IMR-90 (cell line): Measurements from ENCODE around the gene KRT34.

Experiments used
- CEBPB ChIP-seq: IDR thresholded peaks from 2 replicates; pipeline ENCODE4 v1.6.1; 2012; ENCODE audit warnings: low read depth, low read length, improper control_type of control experiment
- CHD1 ChIP-seq: IDR thresholded peaks from 2 replicates; pipeline ENCODE4 v1.6.1; 2012; ENCODE audit warnings: low read depth, low read length, improper control_type of control experiment
- MAZ ChIP-seq: IDR thresholded peaks from 2 replicates; pipeline ENCODE4 v1.6.1; 2012; ENCODE audit warnings: low read depth, mild to moderate bottlenecking, low read length, improper control_type of control experiment, moderate library complexity, borderline replicate concordance
- POLR2A ChIP-seq: IDR thresholded peaks from 2 replicates; pipeline ENCODE4 v1.6.1; 2012; ENCODE audit warnings: mild to moderate bottlenecking, low read depth, low read length
- SMC3 ChIP-seq: fragments of 150-350 bp; IDR thresholded peaks from 2 replicates; pipeline ENCODE4 v1.6.1; 2016; ENCODE audit warnings: low read depth, mild to moderate bottlenecking, antibody characterized with exemption, low read length, moderate library complexity
- TF ChIP-seq, protein P1 (sequence below): conservative IDR thresholded peaks from 2 replicates; pipeline ENCODE4 v1.5.1; 2012; ENCODE audit warnings: mild to moderate bottlenecking, low read depth, low read length, improper control_type of control experiment

DNA sequence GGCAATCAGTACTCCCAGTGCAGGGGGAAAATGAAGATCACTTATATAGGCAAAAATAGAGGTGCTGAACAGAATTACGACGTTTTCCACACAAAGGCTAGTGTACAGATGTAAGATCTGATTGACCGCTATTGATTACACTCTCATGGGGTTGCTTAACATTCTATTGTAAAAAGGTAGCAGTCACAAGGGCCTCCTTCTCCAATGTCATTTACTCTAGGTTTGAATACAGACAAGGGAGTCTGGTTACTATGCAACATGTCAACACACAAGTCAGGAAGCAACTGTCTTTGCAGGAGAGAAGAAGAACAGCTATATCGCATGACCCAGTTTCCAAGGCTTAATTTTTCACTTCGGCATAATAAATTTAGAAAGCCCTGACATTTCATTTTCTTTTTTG, 34.4 kb upstream of the KRT34 start:
- TF ChIP-seq SMC3: no peak
- TF ChIP-seq, protein P1, sequence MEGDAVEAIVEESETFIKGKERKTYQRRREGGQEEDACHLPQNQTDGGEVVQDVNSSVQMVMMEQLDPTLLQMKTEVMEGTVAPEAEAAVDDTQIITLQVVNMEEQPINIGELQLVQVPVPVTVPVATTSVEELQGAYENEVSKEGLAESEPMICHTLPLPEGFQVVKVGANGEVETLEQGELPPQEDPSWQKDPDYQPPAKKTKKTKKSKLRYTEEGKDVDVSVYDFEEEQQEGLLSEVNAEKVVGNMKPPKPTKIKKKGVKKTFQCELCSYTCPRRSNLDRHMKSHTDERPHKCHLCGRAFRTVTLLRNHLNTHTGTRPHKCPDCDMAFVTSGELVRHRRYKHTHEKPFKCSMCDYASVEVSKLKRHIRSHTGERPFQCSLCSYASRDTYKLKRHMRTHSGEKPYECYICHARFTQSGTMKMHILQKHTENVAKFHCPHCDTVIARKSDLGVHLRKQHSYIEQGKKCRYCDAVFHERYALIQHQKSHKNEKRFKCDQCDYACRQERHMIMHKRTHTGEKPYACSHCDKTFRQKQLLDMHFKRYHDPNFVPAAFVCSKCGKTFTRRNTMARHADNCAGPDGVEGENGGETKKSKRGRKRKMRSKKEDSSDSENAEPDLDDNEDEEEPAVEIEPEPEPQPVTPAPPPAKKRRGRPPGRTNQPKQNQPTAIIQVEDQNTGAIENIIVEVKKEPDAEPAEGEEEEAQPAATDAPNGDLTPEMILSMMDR: no peak
- TF ChIP-seq POLR2A: no peak
- TF ChIP-seq CHD1: no peak
- no peak for TF ChIP-seq CEBPB
- no peak for TF ChIP-seq MAZ
